ENCODE data around the gene ENOPH1. TPM values are rescaled to one million over a fixed set of nuclear protein-coding genes. Genes with fewer than 3 reads are reported as not detected.
A peak's percentile ranks its signal among the peaks of the same experiment; 100 is the strongest.

The ENOPH1 gene
- total RNA-seq, 2 experiments from 2014 or later = 78.9 to 83.5 TPM

DNA sequence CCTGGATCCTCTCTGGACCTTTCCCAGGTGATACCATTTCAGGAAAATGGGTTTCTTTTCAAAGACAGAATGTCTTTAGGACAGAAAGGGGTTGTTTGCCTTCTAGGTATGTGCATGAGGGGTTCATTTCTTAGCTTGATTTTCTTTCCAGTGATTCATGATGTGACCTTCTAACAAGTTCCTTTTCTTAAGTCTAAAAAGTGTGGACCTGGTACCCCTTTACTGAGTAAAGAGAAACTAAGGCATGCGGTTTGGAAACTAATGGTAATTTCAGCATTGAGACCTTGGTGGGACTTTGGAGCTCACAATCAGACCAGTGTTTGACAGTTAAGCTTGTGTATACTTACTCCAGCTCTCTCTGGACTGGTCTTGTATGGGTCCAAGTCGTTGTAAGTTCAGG, 8.7 kb downstream of the ENOPH1 start:
- Mint-ChIP-seq H3K4me3 (no peak overlapping the region), H3K36me3 (ENCODE audit: low read depth) (peaks cover 61% of the 10 kb centered on the region), H3K27me3 (no peaks in the 10 kb centered on the region), H3K27ac (peak overlapping the region; percentile 76), H3K9me3 (no peaks in the 10 kb centered on the region), H3K4me1 (ENCODE audit: low read depth) (peaks cover 68% of the 10 kb centered on the region)
- TF ChIP-seq, protein P1, sequence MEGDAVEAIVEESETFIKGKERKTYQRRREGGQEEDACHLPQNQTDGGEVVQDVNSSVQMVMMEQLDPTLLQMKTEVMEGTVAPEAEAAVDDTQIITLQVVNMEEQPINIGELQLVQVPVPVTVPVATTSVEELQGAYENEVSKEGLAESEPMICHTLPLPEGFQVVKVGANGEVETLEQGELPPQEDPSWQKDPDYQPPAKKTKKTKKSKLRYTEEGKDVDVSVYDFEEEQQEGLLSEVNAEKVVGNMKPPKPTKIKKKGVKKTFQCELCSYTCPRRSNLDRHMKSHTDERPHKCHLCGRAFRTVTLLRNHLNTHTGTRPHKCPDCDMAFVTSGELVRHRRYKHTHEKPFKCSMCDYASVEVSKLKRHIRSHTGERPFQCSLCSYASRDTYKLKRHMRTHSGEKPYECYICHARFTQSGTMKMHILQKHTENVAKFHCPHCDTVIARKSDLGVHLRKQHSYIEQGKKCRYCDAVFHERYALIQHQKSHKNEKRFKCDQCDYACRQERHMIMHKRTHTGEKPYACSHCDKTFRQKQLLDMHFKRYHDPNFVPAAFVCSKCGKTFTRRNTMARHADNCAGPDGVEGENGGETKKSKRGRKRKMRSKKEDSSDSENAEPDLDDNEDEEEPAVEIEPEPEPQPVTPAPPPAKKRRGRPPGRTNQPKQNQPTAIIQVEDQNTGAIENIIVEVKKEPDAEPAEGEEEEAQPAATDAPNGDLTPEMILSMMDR (IDR thresholded peaks at IDR 0.05) = no peak
- ATAC-seq (peak; percentile 63), DNase-seq (no peak)
- CTCF ChIA-PET = interaction anchor here (1.2 to 2.6 kb wide), 2 partner anchors 10 to 300 kb away, joined by 3 to 9 read pairs; no protein-coding TSS in a partner anchor
- POLR2A ChIA-PET = interaction anchor here (0.6 to 4.6 kb wide), 5 partner anchors 10 to 931 kb away, joined by 3 to 22 read pairs (median 4); partner anchors contain the start of gene HNRNPDL
- intact Hi-C loops (cut with micrococcal nuclease) = no loop called here

DNA sequence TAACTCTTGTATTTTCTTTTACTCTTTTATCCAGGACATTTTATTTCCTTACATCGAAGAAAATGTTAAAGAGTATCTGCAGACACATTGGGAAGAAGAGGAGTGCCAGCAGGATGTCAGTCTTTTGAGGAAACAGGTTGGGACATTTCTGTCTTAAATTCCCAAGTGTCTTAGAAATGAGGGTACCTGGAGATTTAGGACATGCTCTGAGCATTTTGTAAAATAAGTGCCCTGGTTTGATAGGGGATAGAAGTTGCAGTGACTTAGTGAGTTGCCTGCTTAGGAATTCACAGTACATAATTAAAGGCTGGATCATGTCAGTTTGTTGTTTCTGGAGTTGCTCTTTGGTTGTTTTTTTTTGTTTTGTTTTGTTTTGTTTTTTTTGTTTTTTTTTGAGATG, 17.5 kb downstream of the ENOPH1 start:
- H3K27me3 Mint-ChIP-seq = no peaks in the 10 kb centered on the region
- ChIA-PET CTCF (no interaction called here), POLR2A (interaction anchor here (1.0 to 1.6 kb wide), 3 partner anchors 16 to 20 kb away, joined by 3 to 4 read pairs (median 3); no protein-coding TSS in a partner anchor)
- TF ChIP-seq, protein P1 (IDR thresholded peaks at IDR 0.05) = no peak
- ATAC-seq (no peak), DNase-seq (no peak)
- intact Hi-C loops (cut with micrococcal nuclease) = no loop called here
- H3K27ac Mint-ChIP-seq = peak overlapping the region; percentile 5
- no peaks in the 10 kb centered on the region for H3K9me3 Mint-ChIP-seq
- peaks cover 41% of the 10 kb centered on the region for H3K36me3 Mint-ChIP-seq (ENCODE audit: low read depth)
- no peak overlapping the region for H3K4me3 Mint-ChIP-seq
- peaks cover 36% of the 10 kb centered on the region for H3K4me1 Mint-ChIP-seq (ENCODE audit: low read depth)

DNA sequence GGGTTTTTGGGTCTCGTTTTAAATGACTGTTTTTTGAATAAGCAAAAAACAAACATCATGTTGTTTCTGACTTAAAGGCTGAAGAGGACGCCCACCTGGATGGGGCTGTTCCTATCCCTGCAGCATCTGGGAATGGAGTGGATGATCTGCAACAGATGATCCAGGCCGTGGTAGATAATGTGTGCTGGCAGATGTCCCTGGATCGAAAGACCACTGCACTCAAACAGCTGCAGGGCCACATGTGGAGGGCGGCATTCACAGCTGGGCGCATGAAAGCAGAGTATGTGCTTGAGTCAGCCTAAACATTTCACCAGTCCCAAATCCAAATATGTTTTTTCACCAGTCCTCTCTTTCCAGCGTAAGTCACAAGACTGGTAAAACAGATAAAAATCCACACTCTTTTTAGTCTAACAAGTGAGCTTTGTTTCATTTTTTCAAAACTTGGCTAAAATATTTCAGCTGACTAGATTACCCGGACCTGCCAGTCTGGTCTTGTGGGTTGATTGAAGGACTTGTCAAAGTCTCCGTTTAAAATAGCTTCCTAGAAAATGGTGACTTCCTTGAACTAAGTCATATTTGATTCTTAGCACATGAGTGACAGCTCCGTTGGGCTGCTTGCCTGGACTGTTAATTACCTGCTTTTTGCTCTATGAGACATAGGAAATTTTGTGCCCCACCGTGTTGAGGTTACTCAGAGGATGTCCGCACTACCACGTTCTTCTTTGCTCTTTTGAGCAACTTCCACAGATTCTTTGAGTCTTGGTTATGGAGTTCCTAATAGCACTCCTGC, 20.8 kb downstream of the ENOPH1 start:
- Mint-ChIP-seq H3K27ac (peak overlapping the region; percentile 81), H3K36me3 (ENCODE audit: low read depth) (peaks cover 51% of the 10 kb centered on the region), H3K27me3 (no peaks in the 10 kb centered on the region), H3K9me3 (no peaks in the 10 kb centered on the region), H3K4me3 (no peak overlapping the region), H3K4me1 (ENCODE audit: low read depth) (peaks cover 29% of the 10 kb centered on the region)
- TF ChIP-seq, protein P1 (IDR thresholded peaks at IDR 0.05) = no peak
- DNase-seq (no peak), ATAC-seq (no peak)
- POLR2A ChIA-PET = interaction anchor here (0.6 kb wide), 2 partner anchors 14 to 26 kb away, joined by 3 read pairs; no protein-coding TSS in a partner anchor
- CTCF ChIA-PET = interaction anchor here (1.3 to 2.0 kb wide), 3 partner anchors 11 to 288 kb away, joined by 3 to 10 read pairs (median 7); no protein-coding TSS in a partner anchor
- intact Hi-C loops (cut with micrococcal nuclease) = no loop called here

DNA sequence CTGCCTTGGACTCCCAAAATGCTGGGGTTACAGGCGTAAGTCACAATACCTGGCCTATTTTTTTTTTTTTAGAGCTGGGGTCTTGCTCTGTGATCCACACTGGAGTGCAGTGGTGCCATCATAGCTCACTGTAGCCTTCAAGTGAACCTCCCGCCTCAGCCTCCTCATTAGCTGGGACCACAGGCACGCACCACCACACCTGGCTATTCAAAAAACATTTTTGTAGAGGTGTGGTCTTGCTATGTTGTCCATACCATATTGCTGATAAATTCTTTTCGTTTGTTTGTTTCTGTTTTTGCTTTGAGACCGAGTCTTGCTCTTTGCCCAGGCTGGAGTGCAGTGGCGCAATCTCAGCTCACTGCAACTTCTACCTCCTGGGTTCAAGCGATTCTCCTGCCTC, 21.6 kb downstream of the ENOPH1 start:
- peaks cover 57% of the 10 kb centered on the region for H3K36me3 Mint-ChIP-seq (ENCODE audit: low read depth)
- no peak overlapping the region for H3K4me3 Mint-ChIP-seq
- ATAC-seq (no peak), DNase-seq (no peak)
- no peaks in the 10 kb centered on the region for H3K27me3 Mint-ChIP-seq
- TF ChIP-seq, protein P1 (IDR thresholded peaks at IDR 0.05) = no peak
- intact Hi-C loops (cut with micrococcal nuclease) = no loop called here
- no peaks in the 10 kb centered on the region for H3K9me3 Mint-ChIP-seq
- CTCF ChIA-PET = interaction anchor here (1.3 to 2.0 kb wide), 2 partner anchors 13 to 287 kb away, joined by 3 to 10 read pairs; no protein-coding TSS in a partner anchor
- peak overlapping the region; percentile 57 for H3K27ac Mint-ChIP-seq
- POLR2A ChIA-PET = interaction anchor here (1.0 kb wide), 1 partner anchor 13 kb away, joined by 4 read pairs; no protein-coding TSS in a partner anchor
- peaks cover 29% of the 10 kb centered on the region for H3K4me1 Mint-ChIP-seq (ENCODE audit: low read depth)

DNA sequence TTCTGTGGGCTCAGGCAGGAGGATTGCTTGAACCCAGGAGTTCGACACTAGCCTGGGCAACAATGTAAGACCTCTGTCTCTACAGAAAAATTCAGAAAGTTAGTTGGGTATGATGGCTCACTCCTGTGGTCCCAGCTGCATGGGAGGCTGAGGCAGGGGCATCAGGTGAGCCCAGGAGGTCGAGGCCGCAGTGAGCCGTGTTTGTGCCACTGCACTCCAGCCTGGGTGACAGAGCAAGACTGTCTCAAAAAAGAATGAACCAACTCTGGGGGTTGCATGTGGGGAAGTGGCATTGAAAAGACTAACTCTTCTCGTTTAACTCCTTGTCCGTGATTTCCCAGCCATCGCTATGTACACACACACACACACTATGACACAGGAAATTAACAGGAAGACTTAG, 26.9 kb downstream of the ENOPH1 start:
- DNase-seq (no peak), ATAC-seq (no peak)
- Mint-ChIP-seq H3K27me3 (no peaks in the 10 kb centered on the region), H3K27ac (peak overlapping the region; percentile 70), H3K9me3 (no peaks in the 10 kb centered on the region), H3K36me3 (ENCODE audit: low read depth) (peaks cover 39% of the 10 kb centered on the region), H3K4me1 (ENCODE audit: low read depth) (peaks cover 11% of the 10 kb centered on the region), H3K4me3 (no peak overlapping the region)
- intact Hi-C loops (cut with micrococcal nuclease) = no loop called here
- ChIA-PET CTCF (no interaction called here), POLR2A (no interaction called here)
- TF ChIP-seq, protein P1 (IDR thresholded peaks at IDR 0.05) = no peak
